ENCODE results near the gene C16orf54. TPM values are rescaled to one million over a fixed set of nuclear protein-coding genes. Genes with fewer than 3 reads are reported as not detected.

C16orf54 gene
- total and polyA plus RNA-seq, 10 of the 15 experiments (the other 5 are each of a cell fraction or from before 2014, with no cell fraction given) = 2.1 to 13.3 (median 5.4) TPM

DNA sequence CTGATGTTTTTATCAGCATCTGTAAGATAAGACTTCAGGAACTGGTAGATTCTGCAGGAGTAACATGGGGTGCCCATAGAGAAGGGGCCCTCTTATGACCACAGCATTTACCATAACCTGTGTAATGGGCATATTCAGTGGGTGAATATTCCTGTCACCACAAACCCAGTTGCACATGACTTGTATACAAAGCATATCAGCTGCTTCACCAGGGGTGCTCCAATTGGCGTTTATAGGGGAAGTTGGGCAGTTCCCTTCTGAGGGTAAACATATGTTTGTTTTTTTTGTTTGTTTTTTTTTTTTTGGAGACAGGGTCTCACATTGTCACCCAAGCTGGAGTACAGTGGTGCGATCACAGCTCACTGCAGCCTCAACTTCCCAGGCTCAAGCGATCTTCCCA is 20.8 kb upstream of the C16orf54 start:
- Histone ChIP-seq H3K9me3 (replicated peaks; ENCODE audit: control insufficient read depth, insufficient read depth, low read length) (no peaks in the 10 kb centered on the region), H3K4me3 (no peak overlapping the region), H3K9ac (ENCODE audit: control insufficient read depth, insufficient read depth, low read length) (no peak overlapping the region), H3K4me1 (ENCODE audit: control insufficient read depth, insufficient read depth, low read length) (no peaks in the 10 kb centered on the region), H4K20me1 (ENCODE audit: control insufficient read depth, insufficient read depth) (no peaks in the 10 kb centered on the region), H2AFZ (ENCODE audit: control insufficient read depth, low read depth, low read length) (no peak overlapping the region), H3K27me3 (replicated peaks in 1 of 2; ENCODE audit: control insufficient read depth in 2 of 2, insufficient read depth in 2 of 2, low read length in 1 of 2) (no peaks in the 10 kb centered on the region), H3K27ac (ENCODE audit: control insufficient read depth, insufficient read depth) (no peak overlapping the region), H3K36me3 (ENCODE audit: control insufficient read depth in 2 of 2, insufficient read depth in 2 of 2, low read length in 1 of 2) (no peaks in the 10 kb centered on the region), H3K79me2 (ENCODE audit: control insufficient read depth, insufficient read depth, low read length) (no peaks in the 10 kb centered on the region), H3K4me2 (ENCODE audit: control insufficient read depth, insufficient read depth) (no peak overlapping the region)
- intact Hi-C loops (cut with micrococcal nuclease; ENCODE audit: unreplicated experiment) = no loop called here
- FAIRE-seq = no peak
- TF ChIP-seq RB1 (IDR thresholded peaks at IDR 0.05; ENCODE audit: borderline replicate concordance) = no peak
- no peak for TF ChIP-seq HDAC2 (IDR thresholded peaks at IDR 0.05)
- no peak for TF ChIP-seq CHD4 (IDR thresholded peaks at IDR 0.05)
- no peak for TF ChIP-seq NBN (IDR thresholded peaks at IDR 0.05)
- no peak for TF ChIP-seq TAF1 (IDR thresholded peaks at IDR 0.05; ENCODE audit: borderline replicate concordance, low read depth, low read length)
- TF ChIP-seq SRF (IDR thresholded peaks at IDR 0.05; ENCODE audit: low read depth in 2 of 2, low read length in 2 of 2) = no peak
- TF ChIP-seq NFIC (IDR thresholded peaks at IDR 0.05; ENCODE audit: low read depth, low read length) = no peak
- no peak for TF ChIP-seq POLR2A (IDR thresholded peaks at IDR 0.05; ENCODE audit: low read depth, low read length)
- TF ChIP-seq, protein P1, sequence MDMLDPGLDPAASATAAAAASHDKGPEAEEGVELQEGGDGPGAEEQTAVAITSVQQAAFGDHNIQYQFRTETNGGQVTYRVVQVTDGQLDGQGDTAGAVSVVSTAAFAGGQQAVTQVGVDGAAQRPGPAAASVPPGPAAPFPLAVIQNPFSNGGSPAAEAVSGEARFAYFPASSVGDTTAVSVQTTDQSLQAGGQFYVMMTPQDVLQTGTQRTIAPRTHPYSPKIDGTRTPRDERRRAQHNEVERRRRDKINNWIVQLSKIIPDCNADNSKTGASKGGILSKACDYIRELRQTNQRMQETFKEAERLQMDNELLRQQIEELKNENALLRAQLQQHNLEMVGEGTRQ (IDR thresholded peaks at IDR 0.05; ENCODE audit: borderline replicate concordance, low read depth, low read length) = no peak
- no peak for TF ChIP-seq SP1 (IDR thresholded peaks at IDR 0.05; ENCODE audit: low read depth, low read length)
- no peak for TF ChIP-seq IRF4 (IDR thresholded peaks at IDR 0.05; ENCODE audit: low read depth, low read length)
- no peak for TF ChIP-seq FOXK2 (IDR thresholded peaks at IDR 0.05)
- no peak for TF ChIP-seq MYC (IDR thresholded peaks at IDR 0.05; ENCODE audit: insufficient read depth, insufficient read length, insufficient replicate concordance, low read length, severe bottlenecking)
- 63% methylated on average over 3 of the region's 3 CpGs for WGBS (ENCODE audit: insufficient coverage, insufficient replicate concordance, low lambda C conversion rate, missing lambda C conversion rate)
- no peak for DNase-seq (ENCODE audit: low read depth, low spot score)
- CTCF ChIA-PET = interaction anchor here (0.6 kb wide), 1 partner anchor 55 kb away, joined by 3 read pairs; no protein-coding TSS in a partner anchor
- in situ Hi-C loops (cut with MboI) = no loop called here
- RAD21 ChIA-PET (ENCODE audit: unreplicated experiment) = interaction anchor here (0.9 kb wide), 1 partner anchor 49 kb away, joined by 3 read pairs; the partner anchor contains the start of gene PAGR1
- POLR2A ChIA-PET = interaction anchor here (0.6 kb wide), 1 partner anchor 11 kb away, joined by 8 read pairs; no protein-coding TSS in a partner anchor
- ATAC-seq = no peak
- BruUV-seq (replicated peaks) = no TSS peak
- SMC1A ChIA-PET (ENCODE audit: uncharacterized antibody, unreplicated experiment) = interaction anchor here (0.8 kb wide), 2 partner anchors 10 to 12 kb away, joined by 3 read pairs; no protein-coding TSS in a partner anchor

Measured in GM12878 (cell line).